ENCODE results near the gene UBE2D3. TPM values are rescaled to one million over a fixed set of nuclear protein-coding genes. Genes with fewer than 3 reads are reported as not detected.
"Not testable (repeated sequence)": the region's sequence is repeated elsewhere in the genome, so short reads cannot be mapped to it uniquely, and the experiment has no call there.

Gene UBE2D3
- total RNA-seq, 4 donors from 2014 or later: 154 to 316 (median 267) TPM

DNA sequence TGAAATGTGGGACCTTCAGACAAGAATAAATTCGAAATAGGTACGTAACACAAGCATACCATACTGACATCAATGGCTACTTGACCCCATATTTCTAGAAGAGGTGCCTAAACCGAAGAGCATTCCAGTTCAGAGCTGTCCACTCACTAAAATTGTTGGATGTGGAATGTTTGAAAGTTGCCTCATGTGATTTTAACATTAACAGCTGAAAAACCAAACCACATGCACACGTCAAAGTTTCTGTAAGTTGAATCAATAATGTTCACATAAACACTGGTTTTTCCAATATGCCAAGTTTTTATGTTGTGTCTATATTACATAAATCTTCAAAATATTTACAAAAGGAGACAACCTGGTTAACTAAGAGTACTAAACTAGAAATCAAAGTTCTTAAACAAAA, 3.5 kb downstream of the UBE2D3 start:
- in situ Hi-C loops (cut with MboI; ENCODE audit: low pct_ligation_motif_present in 1 of 4, low pct_unique_long_range_greater_than_20kb in 1 of 4, low sequenced_read_pairs in 3 of 4) (no loop called here), intact Hi-C loops (cut with DNase I; ENCODE audit: low total_unique reads) (no loop called here)
- no peak for TF ChIP-seq POLR2A (IDR thresholded peaks at IDR 0.05)
- Histone ChIP-seq H3K4me1 (peaks cover 33 to 63% (median 61%) of the 10 kb centered on the region in 4 donors), H3K4me3 (peak overlapping the region; percentile 8 to 98 (median 53)), H3K9me3 (no peaks in the 10 kb centered on the region), H3K36me3 (no peaks in the 10 kb centered on the region), H3K27ac (peak overlapping the region; percentile 99 to 100 (median 100)), H3K27me3 (no peaks in the 10 kb centered on the region)
- DNase-seq: no peak
- WGBS, 2 donors (ENCODE audit: low coverage in 1 of 2): 11 to 25% methylated on average over 3 to 4 of the region's 4 CpGs

GRCh38 chr4:102823464-102823863, 3.9 kb downstream of the UBE2D3 start:
- no peaks in the 10 kb centered on the region for H3K9me3 ChIP-seq
- H3K4me1 ChIP-seq: peaks cover 35 to 63% (median 61%) of the 10 kb centered on the region in 4 donors
- H3K27ac ChIP-seq: peak overlapping the region; percentile 99 to 100 (median 100)
- no peaks in the 10 kb centered on the region for H3K36me3 ChIP-seq
- peak overlapping the region in 2 of 4 donors; percentile 10 to 98 for H3K4me3 ChIP-seq
- 2 to 8% methylated on average over 4 of the region's 4 CpGs for WGBS, 2 donors (ENCODE audit: low coverage in 1 of 2)
- intact Hi-C loops (cut with DNase I; ENCODE audit: low total_unique reads) (no loop called here), in situ Hi-C loops (cut with MboI; ENCODE audit: low pct_ligation_motif_present in 1 of 4, low pct_unique_long_range_greater_than_20kb in 1 of 4, low sequenced_read_pairs in 3 of 4) (no loop called here)
- DNase-seq: no peak
- no peaks in the 10 kb centered on the region for H3K27me3 ChIP-seq
- no peak for TF ChIP-seq EP300 (IDR thresholded peaks at IDR 0.05; ENCODE audit: low read depth)
- TF ChIP-seq CTCF (IDR thresholded peaks at IDR 0.05): no peak
- no peak for TF ChIP-seq POLR2AphosphoS5 (IDR thresholded peaks at IDR 0.05)
- no peak for TF ChIP-seq POLR2A (IDR thresholded peaks at IDR 0.05)

- no peak for DNase-seq
- 49 to 50% methylated on average over 8 of the region's 8 CpGs for WGBS, 2 donors (ENCODE audit: low coverage in 1 of 2)
Measured at GRCh38 chr4:102819588-102820365, 7.6 kb downstream of the UBE2D3 start.

GRCh38 chr4:102819100-102819499, 8.3 kb downstream of the UBE2D3 start:
- in situ Hi-C loops (cut with MboI; ENCODE audit: low pct_ligation_motif_present in 1 of 4, low pct_unique_long_range_greater_than_20kb in 1 of 4, low sequenced_read_pairs in 3 of 4); intact Hi-C loops (cut with DNase I; ENCODE audit: low total_unique reads); DNase-seq; H3K9me3 ChIP-seq; H3K4me3 ChIP-seq; H3K27me3 ChIP-seq: not testable (repeated sequence)
- Histone ChIP-seq H3K4me1 (peaks cover 48 to 94% (median 81%) of the 10 kb centered on the region in 4 donors), H3K36me3 (peaks cover 0 to 13% (median 0%) of the 10 kb centered on the region in 4 donors), H3K27ac (peak overlapping the region; percentile 39 to 60 (median 53))
- WGBS, 2 donors (ENCODE audit: low coverage in 1 of 2): 93 to 95% methylated on average over 9 to 10 of the region's 10 CpGs

More at GRCh38 chr4:102819588-102820365, 7.6 kb downstream of the UBE2D3 start:
- peaks cover 0 to 11% (median 0%) of the 10 kb centered on the region in 4 donors for H3K36me3 ChIP-seq
- in situ Hi-C loops (cut with MboI; ENCODE audit: low pct_ligation_motif_present in 1 of 4, low pct_unique_long_range_greater_than_20kb in 1 of 4, low sequenced_read_pairs in 3 of 4) (no loop called here), intact Hi-C loops (cut with DNase I; ENCODE audit: low total_unique reads) (no loop called here)
- TF ChIP-seq EP300 (IDR thresholded peaks at IDR 0.05; ENCODE audit: low read depth) (no peak), POLR2AphosphoS5 (IDR thresholded peaks at IDR 0.05) (no peak), CTCF (IDR thresholded peaks at IDR 0.05) (no peak), POLR2A (IDR thresholded peaks at IDR 0.05) (no peak)
- peak overlapping the region in 1 of 4 donors; percentile 3 for H3K4me3 ChIP-seq
- no peaks in the 10 kb centered on the region for H3K9me3 ChIP-seq
- H3K27ac ChIP-seq: peak overlapping the region; percentile 39 to 60 (median 53)
- H3K27me3 ChIP-seq: no peaks in the 10 kb centered on the region
- peaks cover 48 to 100% (median 86%) of the 10 kb centered on the region in 4 donors for H3K4me1 ChIP-seq

DNA sequence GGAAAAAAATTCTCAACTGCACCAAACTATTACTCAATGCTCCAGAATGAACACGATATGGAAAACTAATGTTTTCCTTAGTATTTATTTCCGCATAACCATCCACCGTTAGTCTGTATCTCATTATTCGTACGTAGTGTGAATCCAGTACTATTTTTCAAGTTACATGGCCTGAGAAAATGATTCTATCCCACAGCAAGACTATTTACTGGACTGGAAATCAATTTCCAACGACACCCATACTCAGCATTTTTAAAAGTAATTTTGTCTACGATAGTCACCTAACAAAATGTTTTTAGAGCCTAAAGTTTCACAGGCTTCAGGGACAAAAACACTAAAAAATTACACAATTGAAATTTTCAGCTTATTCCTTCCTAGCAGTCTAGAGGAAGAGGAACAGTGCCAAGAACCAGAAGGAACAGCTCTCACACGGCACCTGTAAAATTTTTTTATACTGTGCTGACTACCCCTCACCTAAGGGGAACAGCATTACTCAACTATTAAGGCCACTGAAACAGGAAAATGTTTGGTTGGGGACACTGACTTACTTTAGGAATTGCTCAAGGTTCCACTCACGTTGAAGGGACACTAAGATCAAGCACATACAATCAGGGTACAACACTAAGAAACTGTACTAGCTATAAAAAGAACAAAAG, 9.6 kb downstream of the UBE2D3 start:
- WGBS, 2 donors (ENCODE audit: low coverage in 1 of 2): 63 to 73% methylated on average over 8 to 9 of the region's 9 CpGs
- TF ChIP-seq POLR2A (IDR thresholded peaks at IDR 0.05): no peak
- TF ChIP-seq POLR2AphosphoS5 (IDR thresholded peaks at IDR 0.05): no peak
- TF ChIP-seq CTCF (IDR thresholded peaks at IDR 0.05): no peak
- no peak for TF ChIP-seq EP300 (IDR thresholded peaks at IDR 0.05; ENCODE audit: low read depth)
- Histone ChIP-seq H3K36me3 (peaks cover 0 to 13% (median 0%) of the 10 kb centered on the region in 4 donors), H3K4me1 (peaks cover 51 to 90% (median 74%) of the 10 kb centered on the region in 4 donors), H3K9me3 (no peaks in the 10 kb centered on the region), H3K27ac (peak overlapping the region in 1 of 4 donors; percentile 60), H3K4me3 (no peak overlapping the region), H3K27me3 (no peaks in the 10 kb centered on the region)
- no peak for DNase-seq
- intact Hi-C loops (cut with DNase I; ENCODE audit: low total_unique reads) (no loop called here), in situ Hi-C loops (cut with MboI; ENCODE audit: low pct_ligation_motif_present in 1 of 4, low pct_unique_long_range_greater_than_20kb in 1 of 4, low sequenced_read_pairs in 3 of 4) (no loop called here)
